Pons (tissue), 1 donor: ENCODE results near the gene MXI1.
"Not testable (repeated sequence)": the region's sequence is repeated elsewhere in the genome, so short reads cannot be mapped to it uniquely, and the experiment has no call there.

Experiments used
- DNase-seq: peaks from one replicate; pipeline ENCODE4 v3.0.0-alpha.2; 2016; ENCODE audit warnings: low spot score

MXI1 gene

GRCh38 chr10:110181911-110182310, 25.5 kb upstream of the MXI1 start:
- no peak for DNase-seq

GRCh38 chr10:110184398-110184797, 23.0 kb upstream of the MXI1 start:
- DNase-seq: no peak

- not testable (repeated sequence) for DNase-seq
Measured at GRCh38 chr10:110185646-110186182, 21.7 kb upstream of the MXI1 start.

GRCh38 chr10:110190170-110190569, 17.2 kb upstream of the MXI1 start:
- no peak for DNase-seq

- DNase-seq: no peak
Measured at GRCh38 chr10:110192552-110192951, 14.9 kb upstream of the MXI1 start.

- DNase-seq: no peak
Measured at GRCh38 chr10:110200503-110200902, 6.9 kb upstream of the MXI1 start.

- DNase-seq: not testable (repeated sequence)
Measured at GRCh38 chr10:110201046-110201445, 6.4 kb upstream of the MXI1 start.

GRCh38 chr10:110203500-110204455, 3.6 kb upstream of the MXI1 start:
- DNase-seq: no peak

GRCh38 chr10:110205051-110205675, 2.2 kb upstream of the MXI1 start:
- DNase-seq: no peak

- peak; percentile 46 for DNase-seq
Measured at GRCh38 chr10:110207805-110208613, 604 bp downstream of the MXI1 start.

- peak; percentile 68 for DNase-seq
Measured at GRCh38 chr10:110208614-110209453, 1.4 kb downstream of the MXI1 start.

GRCh38 chr10:110209454-110209925, 2.1 kb downstream of the MXI1 start:
- DNase-seq: no peak

- DNase-seq: no peak
Measured at GRCh38 chr10:110209926-110210673, 2.7 kb downstream of the MXI1 start.

- peak; percentile 100 for DNase-seq
Measured at GRCh38 chr10:110210674-110211464, 3.5 kb downstream of the MXI1 start.

GRCh38 chr10:110211465-110211843, 4.0 kb downstream of the MXI1 start:
- DNase-seq: no peak

- no peak for DNase-seq
Measured at GRCh38 chr10:110212119-110213006, 5.0 kb downstream of the MXI1 start.

GRCh38 chr10:110214371-110214826, 7.0 kb downstream of the MXI1 start:
- no peak for DNase-seq
